ENCODE measurements around the gene KIAA0232.
"Not testable (repeated sequence)": the region's sequence is repeated elsewhere in the genome, so short reads cannot be mapped to it uniquely, and the experiment has no call there.

Gene KIAA0232

GRCh38 chr4:6778435-6778834 lies 4.1 kb upstream of the KIAA0232 start:
- no peak for DNase-seq

DNA sequence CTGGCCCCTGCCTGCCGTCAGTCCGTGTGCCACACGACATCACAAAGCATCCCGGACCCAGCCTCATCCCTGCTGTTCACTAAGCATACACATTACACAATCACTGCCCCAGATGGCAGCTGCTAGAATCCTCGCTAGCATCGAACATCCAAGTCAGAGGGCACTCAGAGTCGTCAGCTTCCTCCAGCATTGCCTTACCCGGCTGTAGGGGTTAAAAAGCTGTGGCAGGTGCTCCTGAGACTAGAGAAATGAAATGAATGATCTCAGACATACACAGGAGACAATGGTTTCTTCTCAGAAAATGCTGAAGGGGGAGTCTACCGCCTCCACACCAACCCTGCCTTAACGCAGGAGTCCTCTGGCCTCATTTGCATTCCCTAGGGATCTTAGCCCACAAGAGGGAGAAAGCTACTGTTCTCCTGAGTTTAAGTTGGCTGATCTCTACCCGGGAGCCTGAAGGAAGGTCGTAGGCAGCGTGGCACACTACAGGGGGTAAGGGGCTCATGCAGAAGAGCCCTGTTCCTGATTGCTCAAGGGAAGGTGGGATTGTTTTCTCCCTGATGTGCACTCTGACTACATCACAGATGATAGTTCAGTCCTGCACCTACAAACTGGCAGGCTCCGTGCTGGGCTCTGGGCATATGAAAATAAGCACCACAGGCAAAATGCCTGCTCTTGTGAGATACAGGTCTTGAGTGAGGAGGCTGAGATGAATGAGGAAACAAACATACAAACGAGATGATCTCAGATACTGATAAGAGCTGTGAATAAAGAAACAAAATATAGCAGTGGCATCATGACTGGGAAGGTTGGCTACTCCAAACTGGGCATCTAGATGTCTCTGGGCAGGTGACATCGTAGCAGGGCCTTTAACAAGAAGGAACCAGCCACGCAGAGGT lies 2.6 kb upstream of the KIAA0232 start:
- DNase-seq = no peak

DNA sequence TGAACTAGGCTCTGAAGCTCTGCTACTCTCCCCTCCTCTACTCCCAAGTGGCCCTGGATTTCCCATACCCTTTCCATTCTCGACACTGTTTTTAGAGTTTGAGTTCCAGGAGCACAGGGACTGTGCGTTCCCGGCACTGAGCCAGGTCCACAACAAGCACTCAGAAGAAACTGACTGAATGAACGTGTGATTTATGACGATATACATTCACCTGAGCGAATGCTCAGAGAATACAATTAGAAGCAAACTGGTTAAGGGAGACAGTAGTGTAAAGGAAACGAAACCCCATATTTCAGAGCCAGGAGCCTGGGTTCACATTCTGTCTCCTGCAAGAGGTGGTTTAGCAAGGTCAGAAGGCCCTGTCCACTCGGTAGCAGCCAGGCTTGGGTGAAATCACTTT lies 1.4 kb upstream of the KIAA0232 start:
- DNase-seq = no peak

DNA sequence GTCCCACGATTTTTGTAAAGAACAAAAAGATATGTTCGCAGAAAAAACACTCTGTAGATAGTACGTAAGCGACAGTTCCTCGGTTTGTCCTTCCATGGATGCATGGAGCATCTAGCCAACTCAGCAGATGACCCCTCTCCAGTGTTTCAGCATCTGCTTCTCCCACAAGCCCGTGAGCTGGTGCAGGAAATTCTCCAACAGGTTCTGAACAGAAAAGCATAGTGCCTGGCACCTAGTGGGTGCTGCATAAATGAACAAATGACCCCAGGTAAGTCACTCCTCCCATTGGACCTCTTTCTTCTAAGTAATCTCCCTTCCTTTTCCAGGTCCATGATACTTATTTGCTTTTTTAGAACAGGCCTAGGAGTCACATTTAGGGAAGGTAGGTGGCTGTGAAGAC lies 966 bp upstream of the KIAA0232 start:
- no peak for DNase-seq

DNA sequence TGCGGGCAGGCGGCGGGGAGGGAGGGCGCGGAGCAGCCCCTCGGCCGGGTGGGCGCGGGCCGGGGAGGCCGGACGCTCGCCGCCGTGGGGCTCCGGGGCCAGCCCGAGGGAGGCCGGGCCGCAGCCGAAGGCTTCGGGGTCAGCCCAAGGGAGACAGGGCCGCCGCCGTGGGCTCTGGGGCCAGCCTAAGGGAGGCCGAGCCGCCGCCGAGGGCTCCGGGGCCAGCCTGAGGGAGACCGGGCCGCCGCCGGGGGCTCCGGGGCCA lies 251 bp downstream of the KIAA0232 start:
- no peak for DNase-seq

- peak; percentile 47 for DNase-seq
These were observed 819 bp downstream of the KIAA0232 start for GRCh38 chr4:6783111-6783981.

DNA sequence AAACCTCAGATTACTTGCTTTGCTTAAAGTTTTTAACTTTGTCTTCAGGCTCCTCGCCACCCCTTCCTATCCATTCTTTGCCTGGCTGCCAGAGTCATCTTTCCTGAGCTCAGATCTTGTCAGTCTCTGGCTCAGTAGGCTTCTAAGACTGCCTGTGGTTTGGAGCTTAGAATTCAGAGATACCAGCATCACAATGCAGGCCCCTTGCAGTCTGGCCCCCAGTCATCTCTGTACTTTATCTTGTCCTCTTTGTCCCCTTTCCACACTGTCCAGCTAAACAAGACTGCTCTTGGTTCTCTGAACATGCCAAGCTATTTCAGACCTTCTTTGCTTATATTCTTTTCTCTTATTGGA lies 3.0 kb downstream of the KIAA0232 start:
- DNase-seq = no peak

DNA sequence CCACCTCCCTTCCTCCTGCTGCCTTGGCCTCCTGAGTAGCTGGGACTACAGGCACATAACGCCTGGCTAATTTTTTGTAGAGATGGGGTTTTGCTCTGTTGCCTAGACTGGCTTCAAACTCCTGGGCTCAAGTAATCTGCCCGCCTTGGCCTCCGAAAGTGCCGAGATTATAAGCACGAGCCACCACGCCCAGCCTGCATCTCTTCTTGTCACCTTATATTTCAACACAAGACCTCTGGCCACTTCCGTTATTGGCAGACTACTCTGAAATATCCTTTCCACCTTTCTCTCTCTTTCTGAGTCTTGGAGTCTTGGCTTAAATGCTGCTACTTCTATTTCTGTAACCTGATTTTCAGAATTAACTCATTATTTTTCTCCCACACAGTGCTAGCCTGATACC lies 5.6 kb downstream of the KIAA0232 start:
- no peak for DNase-seq

DNA sequence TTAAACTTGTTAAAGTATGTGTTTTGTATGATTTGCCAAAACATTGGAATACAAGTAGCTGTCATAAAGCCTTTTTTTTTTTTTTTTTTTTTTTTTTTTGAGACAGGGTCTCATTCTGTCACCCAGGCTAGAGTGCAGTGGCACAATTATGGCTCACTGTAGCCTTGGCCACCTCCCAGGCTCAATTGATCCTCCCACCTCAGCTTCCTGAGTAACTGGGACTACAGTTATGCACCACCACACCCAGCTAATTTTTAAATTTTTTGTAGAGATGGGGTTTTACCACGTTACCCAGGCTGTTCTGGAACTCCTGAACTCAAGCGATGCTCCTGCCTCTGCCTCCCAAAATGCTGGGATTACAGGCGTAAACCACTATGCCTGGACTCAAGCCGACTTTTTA lies 8.7 kb downstream of the KIAA0232 start:
- DNase-seq = not testable (repeated sequence)

- not testable (repeated sequence) for DNase-seq
These were observed 9.3 kb downstream of the KIAA0232 start for GRCh38 chr4:6791796-6792195.

DNA sequence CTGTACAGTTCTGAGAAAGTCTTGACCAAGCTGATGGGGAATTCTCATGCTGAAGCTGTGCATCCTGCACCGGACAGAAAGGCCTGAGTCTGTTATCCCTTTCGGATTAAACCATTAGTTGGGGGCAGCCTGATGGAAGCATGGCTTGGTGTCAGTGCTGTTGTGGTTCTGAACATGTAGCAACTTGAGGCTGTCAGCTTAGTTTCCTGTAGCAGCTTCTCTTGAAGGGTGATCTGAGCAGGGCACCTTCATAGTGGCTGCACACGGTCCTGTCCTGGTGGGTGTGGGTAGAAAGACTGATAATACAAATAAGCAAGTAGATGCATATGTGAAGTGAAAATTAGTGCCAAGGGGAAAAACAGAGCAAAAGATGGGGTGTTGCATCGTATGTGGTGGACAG lies 11.7 kb downstream of the KIAA0232 start:
- DNase-seq = no peak

DNA sequence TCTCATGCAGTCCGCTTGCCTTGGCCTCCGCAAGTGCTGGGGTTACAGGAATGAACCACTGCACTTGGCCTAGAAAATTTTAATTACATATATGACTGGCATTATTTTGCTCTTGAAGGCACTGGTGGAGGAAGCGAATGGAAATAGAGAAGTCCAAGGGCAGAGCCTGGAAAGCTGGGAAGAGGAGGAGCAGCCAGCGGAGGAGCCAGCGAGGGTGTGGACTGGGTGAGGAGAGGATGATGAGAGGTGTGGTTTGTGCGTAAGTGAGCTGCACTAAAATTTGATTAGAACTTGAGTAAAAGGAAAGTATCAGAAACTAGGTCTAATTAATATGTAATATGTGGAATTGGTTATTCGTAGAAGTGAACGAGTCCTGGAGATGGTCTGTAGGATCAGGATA lies 13.3 kb downstream of the KIAA0232 start:
- DNase-seq = no peak

DNA sequence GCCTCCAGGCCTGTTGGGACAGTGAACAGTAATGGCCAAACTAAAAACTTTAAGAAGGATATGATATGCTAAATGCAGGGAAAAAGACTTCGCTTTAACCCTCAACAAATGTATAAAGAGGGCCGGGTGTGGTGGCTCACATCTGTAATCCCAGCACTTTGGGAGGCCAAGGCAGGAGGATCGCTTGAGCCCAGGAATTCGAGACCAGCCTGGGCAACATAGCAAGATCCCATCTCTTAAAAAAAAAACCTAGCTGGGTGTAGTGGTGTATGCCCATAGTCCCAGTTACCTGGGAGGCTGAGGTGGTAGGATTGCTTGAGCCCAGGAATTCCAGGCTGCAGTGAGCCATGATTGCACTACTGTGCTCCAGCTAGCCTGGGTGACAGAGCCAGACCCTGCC lies 14.8 kb downstream of the KIAA0232 start:
- not testable (repeated sequence) for DNase-seq

DNA sequence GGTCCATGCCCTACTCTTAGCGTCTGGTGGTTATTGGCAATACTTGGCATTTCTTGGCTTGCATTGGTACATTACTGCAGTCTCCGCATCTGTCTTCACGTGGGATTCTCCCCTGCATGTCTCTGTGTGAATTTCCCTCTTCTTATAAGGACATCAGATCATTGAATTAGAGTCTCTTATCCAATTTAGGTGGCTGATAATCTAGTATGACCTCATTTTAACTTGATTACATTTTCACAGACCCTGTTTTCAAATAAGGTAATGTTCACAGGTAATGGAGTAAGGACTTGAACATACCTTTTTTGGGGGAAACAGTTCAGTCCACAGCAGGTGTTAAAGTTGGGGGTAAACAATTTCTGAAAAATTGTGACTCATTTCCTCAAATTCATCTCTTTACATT lies 16.6 kb downstream of the KIAA0232 start:
- DNase-seq = no peak

DNA sequence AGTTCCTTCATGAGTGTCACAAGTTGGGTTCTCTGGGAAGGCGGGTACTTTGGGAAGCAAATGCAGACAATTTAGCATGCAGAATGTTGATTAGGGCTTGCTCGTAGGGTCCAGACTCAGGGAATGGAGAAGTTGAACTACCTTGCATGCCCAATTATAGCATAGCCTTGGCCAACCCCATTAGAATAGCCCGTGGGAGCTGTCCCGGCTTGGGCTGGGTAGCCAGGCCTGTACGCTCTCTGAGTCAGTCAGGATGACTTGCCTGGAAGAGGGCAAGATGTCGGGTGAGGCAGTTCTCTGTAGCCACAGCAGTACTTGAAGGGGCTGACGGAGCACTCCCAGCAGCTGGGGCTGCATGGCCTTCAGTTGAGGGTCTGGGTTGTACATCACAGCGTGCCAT lies 19.5 kb downstream of the KIAA0232 start:
- DNase-seq = no peak

DNA sequence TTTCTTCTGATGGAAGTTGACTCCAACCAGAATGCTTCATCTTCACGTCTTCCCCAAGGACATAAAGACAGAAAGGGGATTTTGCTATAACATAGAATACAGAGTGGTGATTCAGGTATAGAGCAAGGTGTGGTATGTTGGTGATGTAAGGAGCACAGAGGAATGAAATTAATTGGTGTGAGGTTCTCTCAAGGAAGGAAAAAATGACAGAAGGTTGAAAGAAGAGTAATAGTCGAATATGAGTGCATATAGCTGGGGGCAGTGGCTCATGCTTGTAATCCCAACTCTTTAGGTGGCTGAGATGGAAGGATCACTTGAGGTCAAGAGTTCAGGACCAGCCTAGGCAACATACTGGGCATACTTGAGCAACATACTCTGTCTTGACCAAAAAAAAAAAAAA lies 20.1 kb downstream of the KIAA0232 start:
- no peak for DNase-seq

- no peak for DNase-seq
These were observed 20.7 kb downstream of the KIAA0232 start for GRCh38 chr4:6803246-6803645.

GRCh38 chr4:6804082-6804752 lies 21.7 kb downstream of the KIAA0232 start:
- no peak for DNase-seq

GRCh38 chr4:6806924-6807626 lies 24.5 kb downstream of the KIAA0232 start:
- no peak for DNase-seq

DNA sequence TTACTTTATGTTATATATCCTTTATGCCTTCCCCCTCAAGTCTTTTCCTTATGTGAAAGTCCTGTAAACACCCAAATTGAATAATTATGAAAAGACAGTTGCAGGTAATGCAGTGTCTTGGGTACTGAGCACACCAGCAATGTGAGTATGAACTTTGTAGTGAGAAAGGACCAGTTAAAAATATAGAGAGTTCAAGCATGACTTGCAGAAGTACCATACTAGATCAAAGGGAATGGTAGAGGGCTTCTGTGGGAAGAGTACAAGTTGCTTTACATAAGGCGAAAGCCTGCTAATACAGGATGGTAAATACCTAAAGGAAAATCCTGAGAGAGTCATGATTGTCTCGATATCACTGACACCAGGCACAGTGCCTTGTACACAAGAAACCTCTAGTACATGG lies 25.7 kb downstream of the KIAA0232 start:
- DNase-seq = no peak

- no peak for DNase-seq
These were observed 28.6 kb downstream of the KIAA0232 start for GRCh38 chr4:6811165-6811564.

DNA sequence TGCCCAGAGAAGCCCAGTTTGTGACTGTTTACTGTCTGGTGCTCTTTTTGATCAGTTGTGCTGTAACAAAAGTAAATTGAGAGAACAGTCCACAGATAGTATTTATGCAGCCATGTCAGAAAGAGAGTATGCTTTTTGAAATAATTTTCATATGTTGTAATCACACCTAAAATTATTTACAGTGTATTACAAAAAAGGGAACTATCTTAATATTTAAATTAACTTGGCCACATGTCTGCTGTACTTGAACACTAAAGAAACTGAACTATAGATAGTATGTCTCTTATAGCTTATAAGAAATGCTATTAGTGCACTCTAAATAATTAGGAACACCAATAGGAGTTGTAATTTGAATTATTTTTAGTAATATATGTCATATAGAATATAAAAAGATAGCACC lies 30.2 kb downstream of the KIAA0232 start:
- DNase-seq = no peak

- no peak for DNase-seq
These were observed 31.2 kb downstream of the KIAA0232 start for GRCh38 chr4:6813725-6814124.
